ENCODE results near the gene SQSTM1. TPM values are rescaled to one million over a fixed set of nuclear protein-coding genes. Genes with fewer than 3 reads are reported as not detected.

The SQSTM1 gene
- total RNA-seq, 1 experiment from 2014 or later = 612 TPM

- intact Hi-C loops (cut with micrococcal nuclease) = no loop called here
- H3K4me1 Mint-ChIP-seq (ENCODE audit: insufficient read depth, unreplicated experiment) = no peaks in the 10 kb centered on the region
- no peaks in the 10 kb centered on the region for H3K9me3 Mint-ChIP-seq (ENCODE audit: unreplicated experiment)
- DNase-seq (ENCODE audit: unreplicated experiment) = no peak
- no peak overlapping the region for H3K27ac Mint-ChIP-seq (ENCODE audit: low read depth, unreplicated experiment)
- no peaks in the 10 kb centered on the region for H3K27me3 Mint-ChIP-seq (ENCODE audit: insufficient read depth, unreplicated experiment)
- no peak for TF ChIP-seq CTCF (IDR thresholded peaks at IDR 0.05; ENCODE audit: unreplicated experiment)
- CTCF ChIA-PET = interaction anchor here (0.5 to 0.8 kb wide), 3 partner anchors 8 to 31 kb away, joined by 3 read pairs; no protein-coding TSS in a partner anchor
- no peak overlapping the region for H3K4me3 Mint-ChIP-seq (ENCODE audit: unreplicated experiment)
- BruUV-seq (replicated peaks) = no TSS peak
- H3K36me3 Mint-ChIP-seq (ENCODE audit: insufficient read depth, unreplicated experiment) = peaks cover 61% of the 10 kb centered on the region
- POLR2A ChIA-PET = interaction anchor here (0.6 to 1.2 kb wide), 3 partner anchors 9 to 32 kb away, joined by 3 read pairs; no protein-coding TSS in a partner anchor
Observed at GRCh38 chr5:179875741-179876609, 55.3 kb downstream of the SQSTM1 start.

GRCh38 chr5:179876610-179876952 is 55.9 kb downstream of the SQSTM1 start:
- no TSS peak for BruUV-seq (replicated peaks)
- no peak overlapping the region for H3K4me3 Mint-ChIP-seq (ENCODE audit: unreplicated experiment)
- CTCF ChIA-PET = interaction anchor here (0.7 to 0.8 kb wide), 2 partner anchors 9 to 31 kb away, joined by 3 read pairs; no protein-coding TSS in a partner anchor
- TF ChIP-seq CTCF (IDR thresholded peaks at IDR 0.05; ENCODE audit: unreplicated experiment) = no peak
- POLR2A ChIA-PET = interaction anchor here (0.6 to 1.4 kb wide), 4 partner anchors 8 to 32 kb away, joined by 3 to 4 read pairs (median 3); no protein-coding TSS in a partner anchor
- H3K27me3 Mint-ChIP-seq (ENCODE audit: insufficient read depth, unreplicated experiment) = no peaks in the 10 kb centered on the region
- no peaks in the 10 kb centered on the region for H3K4me1 Mint-ChIP-seq (ENCODE audit: insufficient read depth, unreplicated experiment)
- H3K36me3 Mint-ChIP-seq (ENCODE audit: insufficient read depth, unreplicated experiment) = peaks cover 55% of the 10 kb centered on the region
- no peak for DNase-seq (ENCODE audit: unreplicated experiment)
- H3K27ac Mint-ChIP-seq (ENCODE audit: low read depth, unreplicated experiment) = no peak overlapping the region
- no peaks in the 10 kb centered on the region for H3K9me3 Mint-ChIP-seq (ENCODE audit: unreplicated experiment)
- intact Hi-C loops (cut with micrococcal nuclease) = no loop called here

- H3K4me1 Mint-ChIP-seq (ENCODE audit: insufficient read depth, unreplicated experiment) = no peaks in the 10 kb centered on the region
- peaks cover 47% of the 10 kb centered on the region for H3K36me3 Mint-ChIP-seq (ENCODE audit: insufficient read depth, unreplicated experiment)
- intact Hi-C loops (cut with micrococcal nuclease) = no loop called here
- H3K4me3 Mint-ChIP-seq (ENCODE audit: unreplicated experiment) = no peak overlapping the region
- TF ChIP-seq CTCF (IDR thresholded peaks at IDR 0.05; ENCODE audit: unreplicated experiment) = no peak
- DNase-seq (ENCODE audit: unreplicated experiment) = no peak
- ChIA-PET POLR2A (interaction anchor here (1.4 kb wide), 2 partner anchors 9 to 28 kb away, joined by 3 to 4 read pairs; no protein-coding TSS in a partner anchor), CTCF (interaction anchor here (0.6 kb wide), 2 partner anchors 195 to 255 kb away, joined by 3 read pairs; partner anchors contain the start of gene HNRNPH1)
- H3K9me3 Mint-ChIP-seq (ENCODE audit: unreplicated experiment) = peaks cover 5% of the 10 kb centered on the region
- H3K27ac Mint-ChIP-seq (ENCODE audit: low read depth, unreplicated experiment) = no peak overlapping the region
- BruUV-seq (replicated peaks) = no TSS peak
- H3K27me3 Mint-ChIP-seq (ENCODE audit: insufficient read depth, unreplicated experiment) = no peaks in the 10 kb centered on the region
Observed at GRCh38 chr5:179878222-179879002, 57.7 kb downstream of the SQSTM1 start.

Data from MCF 10A (cell line).